Amniotic epithelial cell (primary cell): ENCODE measurements around the gene PRSS57.
A peak's percentile ranks its signal among the peaks of the same experiment; 100 is the strongest.
"Not testable (repeated sequence)": the region's sequence is repeated elsewhere in the genome, so short reads cannot be mapped to it uniquely, and the experiment has no call there.

Experiments used
- DNase-seq: peaks from one replicate; pipeline ENCODE4 v3.0.0-alpha.2; 2010; ENCODE audit warnings: low read depth

PRSS57 gene

GRCh38 chr19:723247-723646, 28.0 kb upstream of the PRSS57 start:
- DNase-seq = no peak

GRCh38 chr19:722553-723101, 27.4 kb upstream of the PRSS57 start:
- no peak for DNase-seq

GRCh38 chr19:720345-721160, 25.3 kb upstream of the PRSS57 start:
- no peak for DNase-seq

- no peak for DNase-seq
These were observed 24.5 kb upstream of the PRSS57 start for GRCh38 chr19:719636-720344.

- peak; percentile 69 for DNase-seq
These were observed 23.8 kb upstream of the PRSS57 start for GRCh38 chr19:718991-719512.

- no peak for DNase-seq
These were observed 23.1 kb upstream of the PRSS57 start for GRCh38 chr19:718251-718951.

- DNase-seq = no peak
These were observed 20.1 kb upstream of the PRSS57 start for GRCh38 chr19:715347-715746.

- DNase-seq = no peak
These were observed 16.0 kb upstream of the PRSS57 start for GRCh38 chr19:711254-711653.

- peak; percentile 39 for DNase-seq
These were observed 15.5 kb upstream of the PRSS57 start for GRCh38 chr19:710767-711166.

- DNase-seq = no peak
These were observed 14.8 kb upstream of the PRSS57 start for GRCh38 chr19:709965-710571.

GRCh38 chr19:709196-709964, 14.1 kb upstream of the PRSS57 start:
- no peak for DNase-seq

- DNase-seq = no peak
These were observed 13.2 kb upstream of the PRSS57 start, which contains the start of gene PALM for GRCh38 chr19:708154-709143. Gene PALM, plus strand, starts transcription at chr19:708935. Its CDS starts 212 bp downstream, at chr19:709147.

GRCh38 chr19:704447-704741, 9.1 kb upstream of the PRSS57 start:
- DNase-seq = no peak

- peak; percentile 37 for DNase-seq
These were observed 8.6 kb upstream of the PRSS57 start for GRCh38 chr19:703651-704446.

- DNase-seq = no peak
These were observed 8.0 kb upstream of the PRSS57 start for GRCh38 chr19:703329-703650.

- DNase-seq = not testable (repeated sequence)
These were observed 7.6 kb upstream of the PRSS57 start for GRCh38 chr19:702847-703246.

- not testable (repeated sequence) for DNase-seq
These were observed 4.6 kb upstream of the PRSS57 start for GRCh38 chr19:699885-700284.

- not testable (repeated sequence) for DNase-seq
These were observed 3.3 kb upstream of the PRSS57 start for GRCh38 chr19:698529-698928.
